Panc1 (cell line): ENCODE data around the gene BTN2A1. TPM values are rescaled to one million over a fixed set of nuclear protein-coding genes. Genes with fewer than 3 reads are reported as not detected.

Experiments
- ATAC-seq: fragments of 200-7000 bp; cut with Tn5 transposase; 2 replicates; pipeline ENCODE4 v1.9.1; 2020; ENCODE audit warnings: mild to moderate bottlenecking, moderate library complexity
- BruUV-seq: library from RNA; stranded (reverse); fragments of 400-500 nt; replicated peaks from 2 replicates; lab custom pipeline; 2021; lab: Mats Ljungman, UMichigan
- CTCF ChIA-PET: fragments of 300-600 bp; sonication (Branson Sonifier 250); formaldehyde crosslinking; loops from one replicate; lab custom pipeline; 2022; ENCODE audit warnings: antibody characterized with exemption; lab: Charles Lee
- POLR2A ChIA-PET: fragments of 300-600 bp; sonication (Branson Sonifier 250); formaldehyde crosslinking; loops from one replicate; lab custom pipeline; 2022; ENCODE audit warnings: antibody characterized with exemption; lab: Charles Lee
- DNase-seq: peaks from one replicate; pipeline ENCODE4 v3.0.0-alpha.2; 2010; ENCODE audit warnings: low read depth, low spot score
- H3K27ac ChIP-seq: 2 replicates; pipeline ENCODE4 v1.5.1; 2011; ENCODE audit warnings: mild to moderate bottlenecking, low read length, inconsistent platforms
- H3K27me3 ChIP-seq: fragments of 200-500 bp; sonication (Bioruptor generic); 2 replicates; pipeline ENCODE4 v1.6.0; 2014; ENCODE audit warnings: low read length, inconsistent platforms; ENCODE audit not compliant: control insufficient read depth, insufficient read depth
- H3K36me3 ChIP-seq: fragments of 200-500 bp; sonication (Bioruptor generic); 2 replicates; pipeline ENCODE4 v1.5.1; 2014; ENCODE audit warnings: inconsistent platforms, mild to moderate bottlenecking, low read length, moderate library complexity; ENCODE audit not compliant: control insufficient read depth, insufficient read depth
- H3K4me1 ChIP-seq: 2 replicates; pipeline ENCODE4 v1.5.1; 2011; ENCODE audit warnings: inconsistent platforms, mild to moderate bottlenecking, low read length, moderate library complexity; ENCODE audit not compliant: control insufficient read depth, insufficient read depth
- H3K4me3 ChIP-seq, 2 experiments: 2 replicates each; pipeline ENCODE4 v1.5.1; 2011 to 2012; ENCODE audit warnings: low read depth in 2 of 2, low read length in 2 of 2, mild to moderate bottlenecking in 2 of 2, inconsistent platforms in 1 of 2, moderate library complexity in 1 of 2
- H3K9me3 ChIP-seq: fragments of 200-500 bp; sonication (Bioruptor generic); 2 replicates; pipeline ENCODE4 v1.5.1; 2014; ENCODE audit warnings: low read depth, mild to moderate bottlenecking, inconsistent platforms, low read length, moderate library complexity; ENCODE audit not compliant: control insufficient read depth, insufficient read depth
- CTCF ChIP-seq: fragments of 450-650 bp; IDR thresholded peaks from 2 replicates; pipeline ENCODE4 v1.5.1; 2017; ENCODE audit warnings: mild to moderate bottlenecking
- POLR2AphosphoS5 ChIP-seq: IDR thresholded peaks from 2 replicates; pipeline ENCODE4 v1.6.1; 2012; ENCODE audit warnings: mild to moderate bottlenecking, low read depth, low read length, moderate library complexity
- REST ChIP-seq, 2 experiments: IDR thresholded peaks; 2 replicates each; pipeline ENCODE4 v1.6.1; 2011 to 2012; ENCODE audit warnings: low read depth in 2 of 2, control low read depth in 1 of 2, low read length in 1 of 2, mild to moderate bottlenecking in 1 of 2, moderate library complexity in 1 of 2; ENCODE audit not compliant: insufficient read depth in 1 of 2
- SIN3A ChIP-seq: IDR thresholded peaks from 2 replicates; pipeline ENCODE4 v1.6.1; 2012; ENCODE audit warnings: low read depth, mild to moderate bottlenecking, low read length, moderate library complexity, borderline replicate concordance; ENCODE audit not compliant: insufficient read depth
- TCF7L2 ChIP-seq: IDR thresholded peaks from 2 replicates; pipeline ENCODE4 v1.6.1; 2011; ENCODE audit warnings: mild to moderate bottlenecking, low read depth, low read length, inconsistent platforms
- in situ Hi-C: cut with HindIII; loops from 2 replicates; pipeline ENCODE4 v1.10.0; 2016; ENCODE audit warnings: low sequenced_read_pairs, low pct_unique_long_range_greater_than_20kb
- intact Hi-C: fragments of 100-400 bp; cut with micrococcal nuclease; formaldehyde crosslinking; loops from one replicate; pipeline ENCODE4 v1.10.0; 2022; ENCODE audit not compliant: unreplicated experiment
- total RNA-seq: library from RNA; stranded (reverse); gene quantifications from one replicate; pipeline ENCODE4 v1.2.1, GENCODE V29; 2021; ENCODE audit not compliant: unreplicated experiment

Gene BTN2A1
- total RNA-seq, 1 experiment from 2014 or later: 23.0 TPM

- H3K27me3 ChIP-seq: no peaks in the 10 kb centered on the region
- no peak overlapping the region for H3K4me3 ChIP-seq
- no peaks in the 10 kb centered on the region for H3K36me3 ChIP-seq
- BruUV-seq: no TSS peak
- no peaks in the 10 kb centered on the region for H3K4me1 ChIP-seq
- ChIA-PET CTCF (no interaction called here), POLR2A (no interaction called here)
- no peak for TF ChIP-seq CTCF
- in situ Hi-C loops: no loop called here
- intact Hi-C loops: no loop called here
- no peaks in the 10 kb centered on the region for H3K9me3 ChIP-seq
- DNase-seq (no peak), ATAC-seq (no peak)
- H3K27ac ChIP-seq: no peak overlapping the region
Measured at GRCh38 chr6:26450240-26450639, 7.5 kb upstream of the BTN2A1 start.

GRCh38 chr6:26452631-26453235, 5.0 kb upstream of the BTN2A1 start:
- TF ChIP-seq TCF7L2: no peak
- TF ChIP-seq SIN3A: no peak
- no peak for TF ChIP-seq POLR2AphosphoS5
- TF ChIP-seq REST (IDR thresholded peaks at IDR 0.05; ENCODE audit: insufficient read depth in 1 of 2, low read depth in 2 of 2, low read length in 1 of 2): no peak
- no peak for TF ChIP-seq CTCF
- Histone ChIP-seq H3K9me3 (no peaks in the 10 kb centered on the region), H3K4me1 (peaks cover 5% of the 10 kb centered on the region), H3K36me3 (no peaks in the 10 kb centered on the region), H3K4me3 (no peak overlapping the region), H3K27me3 (no peaks in the 10 kb centered on the region), H3K27ac (no peak overlapping the region)
- in situ Hi-C loops (no loop called here), intact Hi-C loops (no loop called here)
- no peak for ATAC-seq
- ChIA-PET CTCF (no interaction called here), POLR2A (no interaction called here)
- BruUV-seq: no TSS peak
- no peak for DNase-seq
